K562 (cell line): ENCODE results near the gene HTR4. TPM values are rescaled to one million over a fixed set of nuclear protein-coding genes. Genes with fewer than 3 reads are reported as not detected.

Source experiments
- ELK3 ChIP-seq: fragments of 450-650 bp; formaldehyde crosslinking; IDR thresholded peaks from 2 replicates; pipeline ENCODE4 v1.4.0; 2020; ENCODE audit warnings: mild to moderate bottlenecking
- EP400 ChIP-seq: fragments of 450-650 bp; IDR thresholded peaks from 2 replicates; pipeline ENCODE4 v1.6.1; 2017; ENCODE audit warnings: antibody characterized with exemption, mild to moderate bottlenecking, moderate library complexity
- ESRRB ChIP-seq: fragments of 250-450 bp; sonication (Bioruptor Pico); IDR thresholded peaks from 2 replicates; pipeline ENCODE4 v1.5.0; 2020; ENCODE audit warnings: mild to moderate bottlenecking, moderate library complexity, borderline replicate concordance
- FOXK2 ChIP-seq, 2 experiments: fragments of 450-650 bp; IDR thresholded peaks in 1 of 2; conservative IDR thresholded peaks in 1 of 2; 2 replicates each; pipeline ENCODE4 v1.6.1; 2016; ENCODE audit warnings: low read depth in 2 of 2, mild to moderate bottlenecking in 1 of 2
- GATA2 ChIP-seq: sonication (generic); formaldehyde crosslinking; IDR thresholded peaks from 2 replicates; pipeline ENCODE4 v1.4.0; 2020; ENCODE audit warnings: mild to moderate bottlenecking, missing genetic modification reagents
- GATAD2B ChIP-seq: fragments of 450-650 bp; IDR thresholded peaks from 2 replicates; pipeline ENCODE4 v1.6.1; 2017; ENCODE audit warnings: mild to moderate bottlenecking, borderline replicate concordance
- HDGF ChIP-seq: fragments of 450-650 bp; IDR thresholded peaks from 2 replicates; pipeline ENCODE4 v1.6.1; 2016
- HOXB6 ChIP-seq: fragments of 250-450 bp; sonication (Bioruptor Pico); IDR thresholded peaks from 2 replicates; pipeline ENCODE4 v1.5.1; 2022; ENCODE audit warnings: mild to moderate bottlenecking, borderline replicate concordance
- ILK ChIP-seq: fragments of 450-650 bp; IDR thresholded peaks from 2 replicates; pipeline ENCODE4 v1.6.1; 2016; ENCODE audit warnings: missing genetic modification characterization, low read depth, mild to moderate bottlenecking, missing compliant biosample characterization, moderate library complexity, borderline replicate concordance
- MCM7 ChIP-seq, 2 experiments: fragments of 450-650 bp; IDR thresholded peaks; 2 replicates each; pipeline ENCODE4 v1.6.1; 2016 to 2018
- NCOR1 ChIP-seq: fragments of 450-650 bp; IDR thresholded peaks from 2 replicates; pipeline ENCODE4 v1.6.1; 2016; ENCODE audit warnings: mild to moderate bottlenecking, moderate library complexity
- NFRKB ChIP-seq: fragments of 450-650 bp; IDR thresholded peaks from 2 replicates; pipeline ENCODE4 v1.6.1; 2016; ENCODE audit warnings: low read depth
- OTX1 ChIP-seq: fragments of 450-650 bp; formaldehyde crosslinking; IDR thresholded peaks from 2 replicates; pipeline ENCODE4 v1.4.0; 2022; ENCODE audit warnings: mild to moderate bottlenecking
- PCBP2 ChIP-seq: fragments of 200-400 bp; formaldehyde crosslinking; IDR thresholded peaks from 2 replicates; pipeline ENCODE4 v1.6.1; 2018; ENCODE audit warnings: low read length, low read depth, mild to moderate bottlenecking, moderate library complexity; ENCODE audit not compliant: poor library complexity, severe bottlenecking
- RCOR1 ChIP-seq, 2 experiments: IDR thresholded peaks; 2 replicates each; pipeline ENCODE4 v1.6.1; 2012; ENCODE audit warnings: low read depth in 2 of 2, low read length in 2 of 2, borderline replicate concordance in 1 of 2, improper control_type of control experiment in 1 of 2
- RFX7 ChIP-seq: fragments of 250-450 bp; sonication (Bioruptor Pico); IDR thresholded peaks from 2 replicates; pipeline ENCODE4 v1.5.1; 2021; ENCODE audit warnings: mild to moderate bottlenecking
- SPI1 ChIP-seq: IDR thresholded peaks from 2 replicates; pipeline ENCODE4 v1.6.1; 2011; ENCODE audit warnings: low read depth, low read length, control low read depth, borderline replicate concordance
- TAL1 ChIP-seq: fragments of 450-650 bp; IDR thresholded peaks from 2 replicates; pipeline ENCODE4 v1.6.1; 2016; ENCODE audit warnings: mild to moderate bottlenecking
- TEAD1 ChIP-seq, 2 experiments: fragments of 450-650 bp in 1 of 2; sonication (generic) in 1 of 2; formaldehyde crosslinking; IDR thresholded peaks; 2 replicates each; pipeline versions ENCODE4 v1.4.0 to v1.8.0; 2020 to 2022; ENCODE audit warnings: mild to moderate bottlenecking in 2 of 2, missing genetic modification reagents in 1 of 2
- TGIF2 ChIP-seq: sonication (generic); formaldehyde crosslinking; IDR thresholded peaks from 2 replicates; pipeline ENCODE4 v1.8.1; 2022; ENCODE audit warnings: mild to moderate bottlenecking, missing genetic modification reagents, moderate library complexity
- ZMIZ1 ChIP-seq, 2 experiments: fragments of 150-350 bp in 1 of 2; IDR thresholded peaks; 2 replicates each; pipeline ENCODE4 v1.6.1; 2012 to 2016; ENCODE audit warnings: low read depth in 2 of 2, low read length in 2 of 2, mild to moderate bottlenecking in 1 of 2, moderate library complexity in 1 of 2
- polyA plus RNA-seq, 8 experiments: library from polyadenylated mRNA; depleted of rRNA in 4 of 8; stranded (reverse) in 5 of 8; unstranded in 3 of 8; fragments of >200 nt; fragmentation: Nextera tagmentation in 2 of 8; fragmentation: Illumina TruSeq in 1 of 8; extraction: Ambion mirVana in 2 of 8; extraction: Trizol in 1 of 8; gene quantifications; 2 replicates each; pipeline versions ENCODE4 v1.2.1 to v1.2.3, GENCODE V29; 2011 to 2014; ENCODE audit warnings: inconsistent platforms in 1 of 8, missing spikeins in 1 of 8
- total RNA-seq, 7 experiments: library from RNA; depleted of rRNA in 6 of 7; stranded (reverse); fragments of >200 nt in 6 of 7; fragmentation: Illumina TruSeq in 2 of 7; extraction: Trizol in 2 of 7; gene quantifications; 2 replicates each; pipeline versions ENCODE4 v1.2.1 to v1.2.3, GENCODE V29; 2011 to 2021; ENCODE audit warnings: low replicate concordance in 1 of 7
- TF ChIP-seq, protein P1 (sequence below): fragments of 450-650 bp; IDR thresholded peaks from 2 replicates; pipeline ENCODE4 v1.7.0; 2016; ENCODE audit warnings: borderline replicate concordance
- TF ChIP-seq, protein P2 (sequence below): sonication (generic); formaldehyde crosslinking; IDR thresholded peaks from 2 replicates; pipeline ENCODE4 v1.8.1; 2022; ENCODE audit warnings: missing genetic modification reagents

Gene HTR4
- total and polyA plus RNA-seq, 9 of the 15 experiments (the other 6 are each of a cell fraction or from before 2014, with no cell fraction given): 0.13 TPM; not detected in 8

DNA sequence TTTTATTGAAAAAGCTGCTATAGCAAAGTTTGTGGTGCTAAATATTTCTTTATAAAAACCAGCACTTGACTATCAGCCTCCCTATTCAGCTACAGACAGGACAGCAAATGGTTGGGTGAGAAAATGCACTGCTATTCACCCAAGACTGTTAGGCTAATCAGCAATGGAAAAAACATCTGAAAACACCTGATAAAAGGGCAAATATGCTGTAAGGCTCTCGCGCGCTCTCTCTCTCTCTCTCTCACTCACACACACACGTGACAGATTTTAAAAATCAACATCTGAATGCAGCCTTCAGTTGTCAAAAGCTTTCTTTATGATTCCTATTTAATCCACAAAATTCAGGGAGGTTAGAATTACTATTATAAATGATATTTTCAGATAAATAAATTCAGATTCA, 80.2 kb downstream of the HTR4 start (continued):
- no peak for TF ChIP-seq ESRRB (CRISPR knock-in tag)
- 0 out of 2 replicates have a peak, but pooled peaks have one; percentile 9 for TF ChIP-seq GATA2 (CRISPR knock-in tag)
- no peak for TF ChIP-seq TGIF2
- 0 out of 4 replicates have a peak, but pooled peaks of 1 of the 2 experiments have one; percentile 31 for TF ChIP-seq TEAD1 (CRISPR knock-in tag; IDR thresholded peaks at IDR 0.05)
- TF ChIP-seq SPI1: no peak
- no peak for TF ChIP-seq ILK (tag)
- TF ChIP-seq MCM7 (IDR thresholded peaks at IDR 0.05): no peak
- no peak for TF ChIP-seq HOXB6 (CRISPR knock-in tag)
- TF ChIP-seq EP400: peak; percentile 30; the same call in 1 of the 2 replicates
- peak; percentile 62 for TF ChIP-seq NCOR1
- TF ChIP-seq NFRKB: no peak
- TF ChIP-seq HDGF: no peak
- TF ChIP-seq PCBP2: no peak
- TF ChIP-seq FOXK2 (conservative IDR thresholded peaks at IDR 0.05 in 1 of 2, IDR thresholded peaks at IDR 0.05 in 1 of 2; ENCODE audit: low read depth in 2 of 2): 0 out of 4 replicates have a peak, but pooled peaks of 1 of the 2 experiments have one; percentile 27
- TF ChIP-seq RCOR1 (IDR thresholded peaks at IDR 0.05; ENCODE audit: borderline replicate concordance in 1 of 2, low read depth in 2 of 2, low read length in 2 of 2): 0 out of 4 replicates have a peak, but pooled peaks of 1 of the 2 experiments have one; percentile 27
- no peak for TF ChIP-seq GATAD2B
- TF ChIP-seq, protein P1, sequence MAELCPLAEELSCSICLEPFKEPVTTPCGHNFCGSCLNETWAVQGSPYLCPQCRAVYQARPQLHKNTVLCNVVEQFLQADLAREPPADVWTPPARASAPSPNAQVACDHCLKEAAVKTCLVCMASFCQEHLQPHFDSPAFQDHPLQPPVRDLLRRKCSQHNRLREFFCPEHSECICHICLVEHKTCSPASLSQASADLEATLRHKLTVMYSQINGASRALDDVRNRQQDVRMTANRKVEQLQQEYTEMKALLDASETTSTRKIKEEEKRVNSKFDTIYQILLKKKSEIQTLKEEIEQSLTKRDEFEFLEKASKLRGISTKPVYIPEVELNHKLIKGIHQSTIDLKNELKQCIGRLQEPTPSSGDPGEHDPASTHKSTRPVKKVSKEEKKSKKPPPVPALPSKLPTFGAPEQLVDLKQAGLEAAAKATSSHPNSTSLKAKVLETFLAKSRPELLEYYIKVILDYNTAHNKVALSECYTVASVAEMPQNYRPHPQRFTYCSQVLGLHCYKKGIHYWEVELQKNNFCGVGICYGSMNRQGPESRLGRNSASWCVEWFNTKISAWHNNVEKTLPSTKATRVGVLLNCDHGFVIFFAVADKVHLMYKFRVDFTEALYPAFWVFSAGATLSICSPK: no peak
- TF ChIP-seq ZMIZ1 (IDR thresholded peaks at IDR 0.05; ENCODE audit: low read depth in 2 of 2, low read length in 2 of 2): no peak
- TF ChIP-seq ELK3 (CRISPR knock-in tag): no peak
- TF ChIP-seq, protein P2, sequence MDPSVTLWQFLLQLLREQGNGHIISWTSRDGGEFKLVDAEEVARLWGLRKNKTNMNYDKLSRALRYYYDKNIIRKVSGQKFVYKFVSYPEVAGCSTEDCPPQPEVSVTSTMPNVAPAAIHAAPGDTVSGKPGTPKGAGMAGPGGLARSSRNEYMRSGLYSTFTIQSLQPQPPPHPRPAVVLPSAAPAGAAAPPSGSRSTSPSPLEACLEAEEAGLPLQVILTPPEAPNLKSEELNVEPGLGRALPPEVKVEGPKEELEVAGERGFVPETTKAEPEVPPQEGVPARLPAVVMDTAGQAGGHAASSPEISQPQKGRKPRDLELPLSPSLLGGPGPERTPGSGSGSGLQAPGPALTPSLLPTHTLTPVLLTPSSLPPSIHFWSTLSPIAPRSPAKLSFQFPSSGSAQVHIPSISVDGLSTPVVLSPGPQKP: no peak
- TF ChIP-seq OTX1 (CRISPR knock-in tag): no peak
- TF ChIP-seq TAL1: peak; percentile 74
- no peak for TF ChIP-seq RFX7 (CRISPR knock-in tag)
